A172 (cell line): ENCODE data around the gene RNF44. TPM values are rescaled to one million over a fixed set of nuclear protein-coding genes. Genes with fewer than 3 reads are reported as not detected.

ENCODE experiments used
- DNase-seq: peaks from one replicate; pipeline ENCODE4 v3.0.0-alpha.2; 2015; ENCODE audit warnings: low spot score
- total RNA-seq: library from RNA; depleted of rRNA; stranded (reverse); fragments of >200 nt; shearing (Covaris generic); gene quantifications from 2 replicates; pipeline ENCODE4 v1.2.3, GENCODE V29; 2014

The RNF44 gene
- total RNA-seq, 1 experiment from 2014 or later = 9.2 TPM

DNA sequence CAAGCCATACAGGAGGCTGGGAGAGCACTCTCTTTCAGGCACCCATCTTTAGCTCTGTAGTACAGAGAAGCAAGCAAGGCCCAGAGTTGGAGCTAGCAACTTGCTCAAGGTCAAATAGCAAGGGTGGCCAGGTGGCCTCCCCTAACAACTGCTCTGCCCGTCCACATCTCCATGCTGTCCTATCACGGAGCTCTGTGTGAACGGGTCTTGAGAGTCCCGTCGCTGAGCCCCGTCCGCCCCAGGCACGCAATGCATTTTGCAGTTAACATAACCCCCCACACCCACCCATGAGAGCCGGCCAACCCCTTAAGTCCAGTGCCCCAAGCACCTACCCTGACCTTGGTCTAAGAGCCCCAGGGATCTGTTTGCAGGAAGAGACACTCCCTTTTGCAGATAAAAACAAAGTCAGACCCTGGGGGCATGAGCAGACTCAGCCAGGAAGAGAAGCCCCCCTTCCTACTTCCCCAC is 1.5 kb downstream of the RNF44 start:
- no peak for DNase-seq

DNA sequence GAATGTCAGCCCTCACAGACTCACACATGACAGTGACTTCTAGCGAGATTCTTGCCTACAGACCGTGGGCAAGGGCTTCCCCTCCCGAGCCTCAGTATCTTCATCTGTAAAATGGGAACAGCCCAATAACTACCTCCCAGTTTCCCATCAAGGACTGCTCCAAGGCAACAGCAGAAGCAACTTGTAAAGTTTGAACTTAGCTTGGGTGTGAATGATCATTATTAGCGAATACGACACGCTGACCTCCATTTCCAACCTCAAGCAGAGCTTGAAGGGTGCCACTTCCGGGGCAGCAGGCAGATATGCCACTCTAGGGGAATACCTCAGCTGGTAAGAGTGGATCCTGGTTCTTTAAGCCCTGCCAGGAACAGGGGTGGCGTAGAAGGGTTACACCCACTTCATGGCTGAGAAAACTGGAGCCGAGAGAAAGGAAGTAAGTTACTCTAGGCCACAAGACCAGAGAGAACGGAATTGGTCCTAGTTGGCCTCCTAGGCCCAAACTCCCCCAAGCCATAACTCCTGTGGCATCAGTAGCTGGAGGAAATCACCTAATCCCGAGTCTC is 2.0 kb downstream of the RNF44 start:
- peak; percentile 39 for DNase-seq

DNA sequence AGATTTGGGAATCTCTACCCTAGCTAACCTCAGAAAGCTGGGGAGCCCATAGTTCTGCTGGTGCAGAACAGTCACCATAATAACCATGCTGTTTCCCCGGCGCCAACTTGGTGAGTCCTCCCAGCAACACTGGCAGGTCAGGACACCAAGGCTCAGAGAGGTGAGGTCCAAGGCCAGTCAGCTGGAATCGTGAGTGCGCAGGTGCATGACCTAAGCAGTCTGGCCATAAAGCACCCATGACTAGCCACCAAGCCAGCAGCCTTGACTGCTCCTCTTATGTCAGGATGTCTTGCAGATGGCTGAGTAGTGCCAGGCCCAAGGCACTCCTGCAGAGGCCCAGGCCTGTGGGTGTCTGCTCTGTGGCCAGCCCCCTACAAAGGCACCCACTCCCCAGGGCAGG is 2.6 kb downstream of the RNF44 start:
- no peak for DNase-seq

DNA sequence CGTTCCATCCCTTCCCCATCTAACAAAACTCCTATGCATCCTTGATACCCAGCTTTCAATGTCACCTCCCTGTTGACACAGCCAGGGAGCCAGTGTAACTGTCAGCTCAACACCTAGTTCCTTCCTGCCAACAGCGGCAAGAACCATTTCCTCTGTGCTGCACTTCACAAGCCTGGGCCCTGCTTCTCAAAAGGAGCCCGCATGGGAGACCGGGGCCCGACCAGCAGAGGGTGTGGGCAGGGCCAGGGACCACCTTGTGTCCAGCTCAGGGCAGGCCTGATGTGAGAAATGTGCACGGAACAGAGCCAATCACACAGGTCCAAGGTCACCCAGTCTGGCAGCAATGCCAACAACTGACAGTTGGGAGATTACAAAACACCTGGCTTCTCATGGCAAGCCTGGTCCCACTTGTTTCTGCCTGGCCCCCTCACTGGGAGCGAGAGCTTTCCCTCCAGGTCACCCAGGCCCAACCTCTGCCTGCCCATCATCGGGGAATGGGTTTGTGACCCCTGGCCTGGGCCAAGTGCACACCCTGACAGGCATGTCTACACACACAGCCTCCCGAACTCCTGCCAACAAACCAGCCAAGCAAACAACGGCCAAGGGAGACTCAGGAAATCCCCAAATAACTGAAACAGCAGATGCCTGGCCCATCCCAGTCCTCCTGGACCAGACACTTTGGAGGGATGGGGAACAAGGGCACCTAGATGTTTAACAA is 3.1 kb downstream of the RNF44 start:
- DNase-seq = no peak

DNA sequence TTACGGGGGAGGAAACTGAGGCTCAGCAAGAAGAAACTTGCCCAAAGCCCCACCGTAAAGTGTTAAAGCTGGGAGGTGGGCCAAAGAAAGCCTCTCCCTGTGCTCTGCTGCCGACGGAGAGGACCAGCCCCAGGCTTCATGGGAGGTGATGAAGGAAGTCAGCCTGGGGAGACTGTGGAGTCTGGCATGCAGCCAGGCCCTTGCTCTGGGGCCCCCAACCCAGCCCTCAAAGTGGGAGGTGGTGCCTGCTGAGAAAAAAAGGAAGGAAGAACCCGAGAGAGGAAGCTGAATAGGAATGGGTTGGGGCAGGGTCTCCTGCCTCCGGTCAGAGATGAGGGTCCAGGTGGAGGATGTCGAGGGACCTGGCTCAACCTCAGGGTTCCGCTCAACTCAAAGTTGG is 3.8 kb downstream of the RNF44 start:
- DNase-seq = no peak

DNA sequence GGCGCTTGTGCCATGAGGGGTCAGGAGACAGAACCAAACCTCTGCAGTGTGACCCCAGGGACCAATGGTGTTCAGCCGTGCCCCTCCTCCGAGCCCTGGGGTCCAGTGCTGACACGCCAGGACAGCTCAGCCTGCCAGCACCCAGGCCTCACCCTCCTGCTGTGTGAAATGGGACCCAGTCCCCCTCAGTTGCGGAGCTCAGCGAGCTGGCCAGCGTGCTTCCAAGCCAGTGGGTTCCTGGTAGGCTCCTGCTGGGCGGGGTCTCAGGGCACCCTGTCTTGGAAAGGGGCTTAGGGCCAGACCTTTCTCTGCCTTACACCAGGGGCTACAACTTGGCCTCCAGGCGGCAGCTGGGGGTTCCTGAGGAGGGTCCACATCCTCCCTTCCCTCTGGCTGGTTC is 4.4 kb downstream of the RNF44 start:
- DNase-seq = no peak

DNA sequence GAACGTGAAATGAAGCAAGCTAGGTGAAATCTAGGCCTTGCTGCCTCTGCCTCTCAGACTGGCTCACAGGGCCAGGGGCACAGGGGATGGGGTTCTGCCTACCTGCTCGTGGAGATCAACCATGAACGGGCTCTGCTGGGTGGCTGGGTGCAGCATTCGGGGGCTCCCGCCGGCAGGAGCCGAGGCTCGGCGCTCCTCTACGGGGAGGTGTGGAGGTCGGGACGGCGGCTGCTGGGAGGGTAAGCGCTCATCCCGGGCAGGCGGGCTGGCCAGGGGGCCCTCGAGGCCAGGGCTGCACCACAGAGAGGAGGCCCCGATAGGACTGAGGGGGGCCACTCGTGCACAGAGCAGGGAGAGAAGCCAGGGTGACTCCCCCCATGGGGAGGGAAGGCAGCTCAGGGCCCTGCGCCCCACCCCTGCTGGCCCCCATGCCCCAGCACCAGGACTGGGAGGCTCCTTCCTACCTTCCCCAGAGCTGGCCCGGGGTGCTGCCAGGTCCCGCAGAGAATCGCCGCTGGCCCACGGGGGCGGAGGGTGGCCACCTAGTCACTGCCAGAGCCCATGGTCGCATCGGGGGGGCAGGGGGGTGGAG is 5.2 kb downstream of the RNF44 start:
- DNase-seq = no peak

DNA sequence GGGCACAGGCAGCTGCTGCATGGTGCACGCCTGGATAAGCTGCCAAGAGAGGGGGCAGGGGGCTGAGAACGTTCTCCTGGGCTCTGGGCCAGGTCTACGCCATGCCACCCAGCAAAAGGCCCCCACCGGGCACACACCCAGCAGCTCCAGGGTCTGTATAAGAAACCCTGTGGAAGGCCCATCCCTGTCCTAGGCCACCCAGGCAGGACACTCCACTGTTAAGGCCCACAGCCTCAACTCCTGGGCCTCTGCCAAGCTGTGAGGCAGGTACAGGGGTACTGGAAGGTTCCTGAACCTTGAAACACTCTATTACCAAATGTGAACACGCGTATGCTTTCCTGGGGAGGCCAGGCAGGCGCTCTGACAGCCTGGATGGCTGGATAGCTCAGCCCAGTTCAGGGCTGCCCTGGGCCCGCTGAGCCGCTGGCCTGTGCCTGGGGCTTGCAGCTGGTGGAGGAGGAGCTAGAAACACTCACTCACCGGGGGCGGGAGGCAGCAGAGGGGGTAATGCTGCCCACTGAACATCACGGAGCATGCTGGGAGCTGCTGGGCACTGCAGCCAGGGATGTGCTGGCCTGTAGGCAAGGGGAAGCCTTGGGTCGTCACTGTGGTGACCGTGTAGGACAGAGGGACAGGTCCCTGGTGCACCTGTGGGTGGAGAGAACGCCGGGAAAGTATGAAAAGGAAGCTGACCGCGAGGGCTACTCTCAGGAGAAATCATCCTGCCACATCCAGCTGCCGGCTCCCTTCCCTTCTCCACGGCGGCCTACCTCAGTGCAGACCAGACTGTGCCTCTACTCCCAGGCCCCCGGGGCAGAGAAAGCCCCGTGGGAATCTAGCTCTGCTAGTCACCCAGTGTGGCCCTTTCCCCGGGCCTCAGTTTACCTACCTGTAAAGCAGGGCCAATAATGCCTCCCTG is 6.0 kb downstream of the RNF44 start:
- peak; percentile 21 for DNase-seq

DNA sequence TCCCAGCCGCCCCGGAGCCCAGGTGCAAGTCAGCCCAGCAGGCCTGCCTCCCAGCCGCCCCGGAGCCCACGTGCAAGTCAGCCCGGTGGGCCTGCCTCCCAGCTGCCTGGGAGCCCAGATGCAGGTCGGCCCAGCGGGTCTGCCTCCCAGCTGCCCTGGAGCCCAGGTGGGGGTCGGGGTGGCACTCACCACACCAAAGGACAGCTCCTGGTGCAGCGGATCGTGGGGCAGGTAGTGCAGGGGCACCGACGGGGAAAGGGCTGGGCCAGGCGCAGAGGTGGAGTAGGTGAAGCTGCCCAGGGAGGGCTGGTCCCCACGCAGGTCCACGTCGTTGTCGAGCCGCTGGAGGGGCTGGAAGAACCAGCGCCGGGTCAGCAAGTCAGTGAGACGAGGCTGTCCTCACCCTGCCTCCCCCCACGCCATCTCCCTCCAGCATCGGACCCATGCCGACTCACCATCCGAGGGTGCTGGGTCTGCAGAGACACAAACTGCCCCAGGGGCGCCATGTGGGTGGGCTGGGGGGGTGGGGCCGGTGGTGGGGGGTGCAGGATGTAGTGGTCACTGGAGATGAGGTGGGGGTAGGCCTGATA is 6.7 kb downstream of the RNF44 start:
- DNase-seq = no peak

DNA sequence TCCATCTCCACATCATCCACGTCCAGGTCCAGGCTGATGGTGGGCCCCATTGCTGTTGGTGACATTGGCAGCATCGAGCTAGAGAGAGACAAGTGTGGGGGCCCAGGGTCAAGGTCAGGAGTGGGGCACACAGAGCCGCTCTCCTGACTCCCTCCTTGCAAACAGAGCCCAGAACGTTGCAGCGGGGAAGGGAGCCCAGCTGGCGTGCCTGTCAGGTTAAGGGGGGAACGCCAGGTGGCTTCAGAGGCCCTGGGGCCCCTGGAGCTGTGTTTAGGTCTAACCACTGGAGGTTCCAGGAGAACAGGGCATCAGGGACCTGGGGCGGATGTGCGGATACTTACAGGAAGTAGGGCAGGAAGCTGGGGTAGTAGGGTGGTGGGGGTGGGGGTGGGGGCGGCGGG is 7.5 kb downstream of the RNF44 start:
- DNase-seq = no peak

DNA sequence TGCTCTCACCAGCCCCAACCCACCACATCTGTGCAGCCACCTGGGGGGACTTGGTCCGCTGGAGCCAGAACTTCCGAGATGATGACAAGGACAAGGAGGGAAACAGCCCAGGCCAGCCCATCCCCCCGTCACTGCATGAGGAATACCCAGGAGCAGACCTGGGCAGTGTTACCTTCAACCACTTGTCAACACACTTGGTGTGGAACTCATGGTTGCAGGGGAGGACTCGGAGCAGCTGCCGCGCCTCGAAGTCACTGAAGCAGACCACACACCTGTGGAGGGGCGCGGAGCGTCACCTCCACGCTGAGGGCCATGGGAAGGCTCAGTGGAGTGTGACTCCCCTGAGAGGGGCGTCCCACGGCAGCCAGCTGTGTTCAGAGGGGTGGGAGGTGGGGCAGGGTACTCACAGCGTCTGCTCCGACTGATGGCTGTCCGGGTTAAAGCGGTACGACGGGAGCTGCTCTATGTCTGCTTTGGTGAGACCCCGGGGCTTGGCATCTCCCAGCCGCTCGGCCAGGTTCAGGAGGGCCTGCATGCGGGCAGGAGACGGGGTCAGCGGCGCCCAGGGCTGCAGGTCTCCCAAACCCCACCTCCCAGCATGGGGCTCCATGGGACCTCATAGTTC is 8.0 kb downstream of the RNF44 start:
- DNase-seq = no peak

DNA sequence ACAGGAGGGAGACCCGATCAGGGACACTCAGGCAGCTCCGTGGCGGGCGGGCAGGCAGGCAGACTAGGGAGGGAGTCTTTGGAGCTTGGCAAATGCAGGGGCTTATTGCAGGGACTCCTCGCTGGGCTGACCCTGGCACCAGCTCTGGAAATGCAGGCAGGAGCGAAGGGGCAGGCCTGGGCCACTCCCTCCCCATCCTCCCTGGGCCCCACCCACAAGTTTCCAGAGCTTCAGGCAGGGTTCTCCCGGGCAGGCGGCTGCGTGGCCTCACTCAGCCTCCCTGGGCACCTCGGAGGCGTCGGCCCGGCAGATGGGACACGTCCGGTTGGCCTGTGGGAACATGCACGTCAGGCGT is 8.5 kb downstream of the RNF44 start:
- DNase-seq = no peak

DNA sequence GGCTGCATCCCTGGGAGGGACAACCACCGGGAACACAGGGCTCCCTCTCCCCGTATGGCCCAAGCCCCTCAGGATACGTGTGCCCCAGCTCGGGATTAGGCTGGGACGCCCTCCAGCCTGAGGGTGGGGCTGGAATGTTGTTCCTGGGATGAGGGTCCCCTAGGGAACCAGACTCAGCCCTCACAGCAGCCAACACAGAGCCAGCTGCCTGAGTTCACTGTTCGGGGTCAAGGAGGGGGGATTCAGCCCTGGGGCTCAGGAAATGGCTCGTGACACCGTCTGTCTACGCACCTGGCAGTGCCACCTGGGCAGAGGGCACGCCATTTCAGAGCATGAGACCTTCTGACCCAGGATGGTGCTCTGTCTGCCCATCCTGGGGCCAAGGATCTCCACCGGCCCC is 8.9 kb downstream of the RNF44 start:
- DNase-seq = no peak

DNA sequence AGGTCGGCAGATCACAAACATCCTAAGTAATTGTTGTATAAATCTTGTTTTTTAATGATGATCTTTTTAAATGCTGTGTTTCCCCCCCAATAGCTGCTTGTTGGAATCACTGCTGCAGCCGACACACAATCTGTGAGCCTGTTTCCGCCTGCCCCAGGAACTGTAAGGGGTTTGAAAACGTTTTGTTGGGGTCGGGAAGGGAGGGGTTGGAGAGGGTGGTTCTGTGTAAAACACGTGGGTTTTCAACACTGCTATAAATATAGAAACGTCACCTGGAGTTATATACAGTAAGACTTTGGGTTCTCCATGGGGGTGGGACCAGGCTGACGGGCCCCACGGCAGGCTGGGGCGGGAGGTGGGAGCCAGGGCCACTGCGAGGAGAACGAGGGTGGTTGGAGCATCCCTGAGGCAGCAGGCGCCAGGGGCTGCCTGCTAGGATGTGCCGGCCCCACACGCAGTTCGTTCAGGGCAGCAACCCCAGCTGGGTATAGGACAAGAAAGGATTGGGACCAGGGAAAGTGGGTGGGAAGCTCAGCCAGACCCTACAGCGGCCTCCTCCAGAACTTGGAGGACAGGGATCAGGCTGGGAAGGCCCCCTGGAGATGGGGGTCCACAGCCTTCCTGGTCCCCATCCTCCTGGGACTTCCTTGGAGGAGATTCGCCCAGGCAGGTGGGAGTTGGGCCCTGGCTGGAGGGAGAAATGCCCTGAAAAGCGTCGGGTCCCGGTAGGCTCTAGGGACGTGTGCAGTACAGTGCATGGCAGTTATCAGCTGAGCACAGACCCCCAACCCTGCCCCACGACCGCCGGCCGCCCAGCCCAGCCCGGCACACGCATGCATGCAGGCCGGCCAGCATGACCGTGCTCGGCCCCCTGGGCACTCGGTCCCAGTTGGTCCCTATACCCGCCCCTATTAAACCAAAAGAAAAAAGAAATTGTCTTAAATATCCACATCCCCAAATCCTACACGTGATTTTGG is 9.7 kb downstream of the RNF44 start:
- no peak for DNase-seq

DNA sequence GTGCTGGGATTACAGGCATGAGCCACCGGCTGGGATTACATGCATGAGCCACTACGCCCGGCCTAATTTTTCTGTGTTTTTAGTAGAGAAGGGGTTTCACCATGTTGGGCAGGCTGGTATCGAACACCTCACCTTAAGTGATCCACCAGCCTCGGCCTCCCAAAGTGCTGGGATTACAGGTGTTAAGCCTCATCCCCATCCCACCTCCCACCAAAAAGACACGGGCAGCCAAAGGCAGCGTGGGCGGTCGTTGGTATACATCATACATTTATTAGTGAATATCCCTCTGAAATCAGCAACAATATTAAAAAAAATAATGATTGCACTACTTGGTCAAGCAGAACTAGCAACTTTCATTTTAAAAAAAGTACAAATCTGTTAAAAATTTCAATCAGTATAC is 10.7 kb downstream of the RNF44 start:
- DNase-seq = no peak

DNA sequence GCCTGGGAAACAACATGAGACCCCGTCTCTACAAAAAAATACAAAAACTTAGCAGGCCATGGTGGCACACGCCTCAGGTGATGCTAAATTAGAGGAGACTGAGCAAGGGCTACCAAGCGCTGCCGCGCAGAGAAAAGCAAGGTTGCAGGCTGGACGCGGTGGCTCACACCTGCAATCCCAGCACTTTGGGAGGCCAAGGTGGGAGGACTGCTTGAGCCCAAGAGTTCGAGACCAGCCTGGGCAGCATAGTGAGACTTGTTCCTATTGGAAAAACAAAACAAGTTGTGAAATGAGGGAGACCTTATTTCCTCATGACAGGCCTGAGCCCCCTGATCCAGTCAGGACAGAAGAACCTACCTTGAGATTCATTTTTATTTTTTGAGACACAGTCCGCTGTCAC is 11.5 kb downstream of the RNF44 start:
- no peak for DNase-seq

DNA sequence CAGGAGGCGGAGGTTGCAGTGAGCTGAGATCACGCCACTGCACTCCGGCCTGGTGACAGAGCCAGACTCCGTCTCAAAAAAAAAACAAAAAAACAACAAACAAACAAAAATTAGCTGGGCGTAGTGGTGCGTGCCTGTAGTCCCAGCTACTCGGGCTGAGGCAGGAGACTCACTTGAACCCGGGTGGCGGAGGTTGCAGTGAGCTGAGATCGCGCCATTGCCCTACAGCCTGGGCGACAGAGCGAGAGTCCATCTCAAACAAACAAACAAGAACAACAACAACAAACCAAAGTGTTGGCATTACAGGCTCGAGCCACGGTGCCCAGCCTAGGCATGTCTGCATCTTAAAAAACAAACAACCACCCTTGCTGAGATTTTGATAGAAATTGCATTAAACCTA is 12.2 kb downstream of the RNF44 start:
- no peak for DNase-seq

DNA sequence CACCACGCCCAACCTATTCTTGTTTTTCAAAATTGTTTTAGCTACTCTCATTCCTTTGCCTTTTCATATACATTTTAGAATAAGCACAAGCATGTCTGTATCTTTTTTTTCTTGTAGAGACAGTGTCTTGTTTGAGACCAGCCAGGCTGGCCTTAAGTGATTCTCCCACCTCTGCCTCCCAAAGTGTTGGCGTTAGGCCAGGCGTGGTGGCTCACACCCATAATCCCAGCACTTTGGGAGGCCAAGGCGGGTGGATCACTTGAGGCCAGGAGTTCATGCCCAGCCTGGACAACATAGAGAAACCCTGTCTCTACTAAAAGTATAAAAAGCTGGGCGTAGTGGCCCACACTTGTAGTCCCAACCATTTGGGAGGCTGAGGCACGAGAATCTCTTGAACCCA is 13.1 kb downstream of the RNF44 start:
- no peak for DNase-seq

DNA sequence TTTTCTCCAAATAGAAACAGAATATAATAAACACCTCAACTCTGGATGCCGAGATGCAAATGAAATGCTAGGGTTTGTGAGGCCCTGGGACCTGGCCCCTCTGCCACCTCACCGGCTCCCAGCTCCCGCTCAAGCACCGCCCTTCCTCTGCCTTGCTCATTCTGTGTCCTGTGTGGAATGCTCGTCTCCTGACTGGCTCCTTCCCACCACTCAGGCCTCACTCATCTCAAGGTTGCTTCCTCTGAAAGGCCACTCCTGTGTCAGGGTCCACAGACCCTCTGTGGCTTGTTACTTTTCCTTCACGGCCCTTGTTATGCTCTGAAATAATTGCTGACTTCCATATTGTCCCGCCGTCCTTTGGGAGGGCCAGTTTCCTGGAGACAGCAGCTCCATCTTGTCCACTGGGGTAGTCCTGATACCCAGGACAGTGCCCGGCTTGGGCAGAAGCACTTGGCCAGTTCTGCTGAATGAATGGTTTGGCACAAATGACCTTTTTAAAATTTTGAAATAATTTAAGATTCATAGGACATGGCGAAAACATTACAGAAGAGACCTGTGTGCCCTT is 15.4 kb downstream of the RNF44 start:
- no peak for DNase-seq

DNA sequence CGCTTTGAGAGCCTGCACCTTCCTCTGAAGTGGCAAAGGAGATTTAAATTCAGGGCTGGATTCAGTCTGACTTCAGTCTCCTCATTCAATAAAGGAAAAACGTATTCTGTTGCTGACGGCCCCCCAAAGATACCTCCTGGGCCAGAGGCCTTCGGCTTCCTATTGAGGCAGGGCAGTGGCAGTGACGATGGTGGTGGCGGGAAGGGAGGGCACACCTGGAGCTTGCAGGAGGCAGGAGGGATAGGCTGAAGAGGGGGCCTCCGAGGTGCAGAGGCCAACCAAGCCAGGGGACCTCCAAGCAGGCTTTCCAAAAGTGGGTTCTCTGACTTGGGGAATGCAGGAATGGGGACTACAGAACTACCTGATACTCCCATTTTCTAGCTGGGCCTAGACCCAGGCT is 15.9 kb downstream of the RNF44 start:
- no peak for DNase-seq
